IgD-negative memory B cell (primary cell): ENCODE measurements around the gene SLC23A1. TPM values are rescaled to one million over a fixed set of nuclear protein-coding genes. Genes with fewer than 3 reads are reported as not detected.
"Not testable (repeated sequence)": the region's sequence is repeated elsewhere in the genome, so short reads cannot be mapped to it uniquely, and the experiment has no call there.

Experiments used
- H3K27ac Mint-ChIP-seq, 3 donors: one replicate each; pipeline ENCODE4 v1.8.0; 2020 to 2022; ENCODE audit warnings: mild to moderate bottlenecking in 3 of 3, mixed read lengths in 3 of 3, moderate library complexity in 1 of 3
- H3K27me3 Mint-ChIP-seq: one replicate; pipeline ENCODE4 v1.8.0; 2021; ENCODE audit warnings: mixed read lengths
- H3K36me3 Mint-ChIP-seq: one replicate; pipeline ENCODE4 v1.8.0; 2020; ENCODE audit warnings: mild to moderate bottlenecking, mixed read lengths
- H3K4me1 Mint-ChIP-seq, 3 donors: one replicate each; pipeline ENCODE4 v1.8.0; 2020 to 2022; ENCODE audit warnings: mixed read lengths in 3 of 3, mild to moderate bottlenecking in 1 of 3
- H3K4me3 Mint-ChIP-seq, 4 donors: one replicate each; pipeline ENCODE4 v1.8.0; 2020 to 2022; ENCODE audit warnings: mild to moderate bottlenecking in 4 of 4, mixed read lengths in 4 of 4, moderate library complexity in 3 of 4
- H3K9me3 Mint-ChIP-seq, 3 donors: one replicate each; pipeline ENCODE4 v1.8.0; 2020 to 2021; ENCODE audit warnings: mixed read lengths in 3 of 3, mild to moderate bottlenecking in 1 of 3
- polyA plus RNA-seq: library from polyadenylated mRNA; unstranded; fragments of 300-500 nt; fragmentation: Illumina TruSeq; gene quantifications from one replicate; pipeline ENCODE4 v1.2.3, GENCODE V29; 2021

Gene SLC23A1
- polyA plus RNA-seq, 1 donor from 2014 or later: not detected

DNA sequence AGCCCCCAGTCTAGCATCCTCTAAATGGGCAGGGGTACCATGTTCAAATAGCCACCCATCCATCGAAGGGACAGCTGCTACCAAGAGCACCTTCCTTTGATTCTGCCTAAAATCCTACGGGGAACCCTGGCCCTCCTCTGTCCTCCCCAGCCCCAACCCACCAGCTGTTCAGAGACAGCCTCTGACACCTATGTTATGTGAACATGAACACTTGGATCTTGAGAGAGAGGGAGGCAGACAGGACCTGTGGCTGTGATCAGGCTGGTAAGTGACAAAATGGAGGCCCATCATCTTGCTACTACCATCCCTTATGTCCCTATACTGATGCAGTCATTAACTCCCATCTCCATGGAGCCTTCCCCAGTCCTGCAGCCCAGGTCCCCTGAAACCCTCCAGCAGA, 8.2 kb downstream of the SLC23A1 start:
- Mint-ChIP-seq H3K27me3 (no peaks in the 10 kb centered on the region), H3K4me3 (no peak overlapping the region), H3K36me3 (peaks cover 5% of the 10 kb centered on the region), H3K9me3 (no peaks in the 10 kb centered on the region), H3K27ac (no peak overlapping the region), H3K4me1 (peaks cover 2 to 5% (median 4%) of the 10 kb centered on the region in 3 donors)

DNA sequence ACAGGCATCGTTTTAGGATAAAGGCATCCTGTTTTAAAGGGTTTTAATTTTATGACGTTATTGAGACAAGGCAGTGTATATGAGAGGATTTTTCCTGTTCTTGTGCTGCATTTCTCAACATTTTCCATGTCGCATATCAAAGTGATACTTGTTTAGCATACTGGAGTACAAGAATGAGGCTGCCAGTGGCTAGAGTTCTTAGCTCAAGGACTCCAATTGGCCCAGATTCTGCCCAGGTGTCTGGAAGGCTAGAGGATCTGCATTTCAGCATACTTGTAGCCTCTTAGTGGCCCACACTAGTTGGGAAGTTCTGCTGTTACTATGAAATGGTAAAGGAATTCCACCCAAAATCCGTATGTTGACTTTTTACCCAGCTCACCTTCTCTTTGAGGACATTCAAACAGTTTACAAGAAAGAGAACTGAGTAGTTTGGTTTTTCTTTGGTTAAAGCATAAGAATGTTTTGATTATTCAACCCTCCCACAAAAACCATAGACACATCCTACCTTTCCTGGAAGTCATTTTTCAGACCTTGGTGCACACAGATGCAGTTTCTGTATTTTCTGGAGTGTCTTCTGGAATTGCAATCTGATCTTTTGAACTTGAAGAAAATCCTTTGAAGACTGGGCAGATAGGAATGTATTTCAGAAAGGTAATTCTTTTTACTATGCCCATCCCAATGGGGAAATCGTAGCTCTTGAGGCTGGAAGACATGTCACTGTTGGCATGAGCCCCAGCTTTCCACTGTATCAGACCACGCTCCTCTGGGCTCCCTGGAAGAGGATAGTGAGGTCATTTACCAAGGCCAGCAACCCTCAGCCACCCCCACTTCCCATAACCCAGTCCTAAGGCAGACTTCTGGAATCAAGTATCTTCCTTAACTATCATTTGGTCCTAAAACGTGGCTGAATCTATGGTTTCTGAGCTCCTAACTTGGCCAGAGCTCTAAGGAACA, 11.3 kb downstream of the SLC23A1 start:
- Mint-ChIP-seq H3K27ac (no peak overlapping the region), H3K36me3 (peaks cover 6% of the 10 kb centered on the region), H3K9me3 (no peaks in the 10 kb centered on the region), H3K4me3 (no peak overlapping the region), H3K27me3 (no peaks in the 10 kb centered on the region), H3K4me1 (peaks cover 0 to 3% (median 1%) of the 10 kb centered on the region in 3 donors)

DNA sequence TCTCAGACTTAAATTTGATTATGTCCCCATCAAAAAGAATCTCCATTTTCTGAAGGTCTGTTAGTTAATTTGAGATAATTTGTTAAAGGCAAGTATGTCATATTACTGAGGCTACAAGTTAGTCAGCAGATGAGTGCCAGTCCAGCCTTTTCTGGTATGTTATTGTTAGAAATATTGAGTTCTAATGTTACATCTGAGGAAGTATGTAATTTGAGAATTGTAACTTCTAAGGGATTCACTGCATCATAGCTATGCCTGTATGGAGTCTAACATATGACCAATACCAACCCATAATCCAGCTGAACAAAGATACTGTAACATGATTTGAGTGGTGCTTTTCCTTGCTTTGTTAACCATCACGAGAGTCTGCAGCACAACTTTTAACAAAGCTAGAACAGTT, 13.9 kb downstream of the SLC23A1 start:
- Mint-ChIP-seq H3K27ac (no peak overlapping the region), H3K9me3 (no peaks in the 10 kb centered on the region), H3K4me1 (peaks cover 0 to 3% (median 1%) of the 10 kb centered on the region in 3 donors), H3K4me3 (no peak overlapping the region), H3K36me3 (peaks cover 6% of the 10 kb centered on the region), H3K27me3 (no peaks in the 10 kb centered on the region)

DNA sequence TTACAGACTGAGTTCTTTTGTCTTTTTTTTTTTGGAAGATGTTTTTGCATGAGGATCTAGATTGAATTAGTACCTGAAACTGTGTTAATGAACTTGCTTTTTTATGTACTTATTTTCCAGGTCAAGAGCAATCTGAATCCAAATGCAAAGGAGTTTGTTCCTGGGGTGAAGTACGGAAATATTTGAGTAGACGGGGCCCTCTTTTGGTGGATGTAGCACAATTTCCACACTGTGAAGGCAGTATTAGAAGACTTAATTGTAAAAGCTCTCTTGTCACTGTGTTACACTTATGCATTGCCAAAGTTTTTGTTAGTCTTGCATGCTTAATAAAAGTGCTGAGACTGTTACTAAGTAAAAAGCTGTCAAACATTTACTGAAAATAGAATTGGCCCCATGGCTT, 14.5 kb downstream of the SLC23A1 start:
- Mint-ChIP-seq H3K4me1 (peaks cover 0 to 6% (median 1%) of the 10 kb centered on the region in 3 donors), H3K27me3 (no peaks in the 10 kb centered on the region), H3K27ac (peak overlapping the region in 1 of 3 donors; percentile 55), H3K4me3 (no peak overlapping the region), H3K36me3 (peaks cover 6% of the 10 kb centered on the region), H3K9me3 (no peaks in the 10 kb centered on the region)

DNA sequence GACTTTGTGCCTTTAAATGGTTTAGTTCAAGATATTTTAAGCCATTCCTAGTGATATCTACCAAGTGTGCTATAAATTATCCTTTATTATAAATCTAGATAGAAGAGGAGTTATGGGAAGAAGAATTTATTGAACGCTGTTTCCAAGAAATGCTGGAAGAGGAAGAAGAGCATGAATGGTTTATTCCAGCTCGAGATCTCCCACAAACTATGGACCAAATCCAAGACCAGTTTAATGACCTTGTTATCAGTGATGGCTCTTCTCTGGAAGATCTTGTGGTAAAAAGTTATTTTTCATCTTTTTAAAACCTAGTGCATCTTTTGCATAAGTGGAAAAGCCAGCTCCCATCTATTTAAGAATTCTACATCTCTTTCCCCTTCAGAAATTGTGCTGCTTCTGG, 18.6 kb downstream of the SLC23A1 start:
- H3K27ac Mint-ChIP-seq: peak overlapping the region in 1 of 3 donors; percentile 41
- H3K4me3 Mint-ChIP-seq: no peak overlapping the region
- no peaks in the 10 kb centered on the region for H3K9me3 Mint-ChIP-seq
- H3K27me3 Mint-ChIP-seq: no peaks in the 10 kb centered on the region
- H3K36me3 Mint-ChIP-seq: peaks cover 2% of the 10 kb centered on the region
- peaks cover 4 to 7% (median 4%) of the 10 kb centered on the region in 3 donors for H3K4me1 Mint-ChIP-seq

DNA sequence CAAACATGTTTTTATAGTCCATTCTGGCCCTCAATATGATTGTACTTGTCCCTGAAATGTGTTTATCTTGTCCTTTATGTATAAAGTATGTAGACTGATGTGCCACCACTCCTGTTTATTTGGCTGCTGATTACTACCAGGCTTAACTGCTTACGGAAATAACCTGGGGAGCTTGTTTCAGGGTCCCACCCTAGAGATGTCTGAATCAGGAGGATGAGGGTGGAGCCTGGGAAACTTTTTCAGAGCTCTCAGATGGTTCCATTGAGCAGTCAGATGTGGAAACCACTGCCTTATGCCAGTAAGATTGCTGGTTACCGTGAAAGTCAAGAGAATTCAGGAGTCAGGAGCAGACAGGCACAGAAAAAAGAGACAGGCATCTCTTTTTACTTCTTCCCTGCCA, 19.2 kb downstream of the SLC23A1 start:
- Mint-ChIP-seq H3K27ac (peak overlapping the region in 1 of 3 donors; percentile 80), H3K9me3 (no peaks in the 10 kb centered on the region)

DNA sequence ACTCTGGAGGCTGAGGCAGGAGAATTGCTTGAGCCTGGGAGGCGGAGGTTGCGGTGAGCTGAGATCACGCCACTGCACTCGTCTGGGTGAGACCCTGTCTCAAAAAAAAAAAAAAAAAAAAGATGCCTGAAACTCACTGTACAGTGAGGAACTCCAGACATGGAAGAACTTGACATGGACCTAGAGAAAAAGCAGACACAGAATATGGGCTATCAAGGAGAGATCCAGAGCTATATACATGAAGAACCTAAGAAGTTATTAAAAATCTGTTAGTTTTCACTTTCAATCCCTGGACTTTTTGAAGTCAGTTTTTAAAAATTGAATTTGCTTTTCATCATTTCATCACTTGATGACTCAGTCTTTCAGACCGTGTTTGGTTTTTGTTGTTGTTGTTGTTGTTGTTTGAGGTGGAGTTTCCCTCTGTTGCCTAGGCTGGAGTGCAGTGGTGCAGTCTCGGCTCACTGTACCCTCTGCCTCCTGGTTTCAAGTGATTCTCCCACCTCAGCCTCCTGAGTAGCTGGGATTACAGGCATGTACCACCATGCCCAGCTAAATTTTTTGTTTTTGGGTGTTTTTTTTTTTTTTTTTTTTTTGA, 21.2 kb downstream of the SLC23A1 start:
- no peaks in the 10 kb centered on the region for H3K27me3 Mint-ChIP-seq
- H3K27ac Mint-ChIP-seq: peak overlapping the region in 1 of 3 donors; percentile 53
- peaks cover 9 to 14% (median 12%) of the 10 kb centered on the region in 3 donors for H3K4me1 Mint-ChIP-seq
- no peak overlapping the region for H3K4me3 Mint-ChIP-seq
- no peaks in the 10 kb centered on the region for H3K9me3 Mint-ChIP-seq
- H3K36me3 Mint-ChIP-seq: peaks cover 2% of the 10 kb centered on the region

More for the DNA sequence above, 19.2 kb downstream of the SLC23A1 start:
- no peaks in the 10 kb centered on the region for H3K27me3 Mint-ChIP-seq
- no peak overlapping the region for H3K4me3 Mint-ChIP-seq
- H3K4me1 Mint-ChIP-seq: peaks cover 4 to 7% (median 4%) of the 10 kb centered on the region in 3 donors
- H3K36me3 Mint-ChIP-seq: peaks cover 2% of the 10 kb centered on the region

DNA sequence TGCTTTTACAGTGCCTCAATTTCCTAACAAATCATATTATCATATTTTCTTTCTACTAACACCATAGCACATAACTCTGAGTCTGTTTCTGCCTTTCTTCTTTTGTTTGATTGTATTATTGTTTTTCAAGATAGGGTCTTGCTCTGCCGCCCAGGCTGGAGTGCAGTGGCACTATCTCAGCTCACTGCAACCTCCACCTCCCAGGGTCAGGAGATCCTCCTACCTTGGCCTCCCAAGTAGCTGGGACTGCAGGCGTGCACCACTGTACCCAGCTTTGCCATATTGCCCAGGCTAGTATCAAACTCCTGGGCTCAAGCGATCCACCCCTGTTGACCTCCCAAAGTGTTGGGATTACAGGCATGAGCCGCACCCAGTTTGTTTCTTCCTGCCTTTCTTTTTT, 22.7 kb downstream of the SLC23A1 start:
- no peaks in the 10 kb centered on the region for H3K9me3 Mint-ChIP-seq
- H3K4me3 Mint-ChIP-seq: peak overlapping the region in 1 of 4 donors; percentile 6
- peaks cover 2% of the 10 kb centered on the region for H3K36me3 Mint-ChIP-seq
- no peak overlapping the region for H3K27ac Mint-ChIP-seq
- H3K27me3 Mint-ChIP-seq: no peaks in the 10 kb centered on the region
- H3K4me1 Mint-ChIP-seq: peaks cover 10 to 15% (median 14%) of the 10 kb centered on the region in 3 donors

DNA sequence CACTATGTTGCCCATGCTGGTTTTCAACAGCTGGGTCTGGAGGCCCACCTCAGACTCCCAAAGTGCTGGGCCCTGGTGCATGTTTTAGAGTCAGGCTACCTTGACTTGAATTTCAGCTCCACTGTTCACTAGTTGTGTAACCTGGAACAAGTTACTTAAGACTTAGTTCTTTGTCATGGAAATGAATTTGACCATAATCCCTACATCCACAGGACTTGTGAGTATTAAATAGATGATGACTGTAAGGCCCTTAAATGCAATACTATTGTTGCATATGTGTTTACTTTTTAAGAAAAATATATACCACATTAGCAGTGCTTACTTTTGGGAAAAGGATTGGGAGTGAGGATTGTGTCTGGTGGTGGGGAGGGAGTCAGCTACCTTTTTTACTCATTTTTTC, 25.0 kb downstream of the SLC23A1 start:
- Mint-ChIP-seq H3K4me1 (peaks cover 12 to 22% (median 21%) of the 10 kb centered on the region in 3 donors), H3K9me3 (no peaks in the 10 kb centered on the region), H3K27me3 (no peaks in the 10 kb centered on the region), H3K4me3 (peak overlapping the region in 1 of 4 donors; percentile 29), H3K27ac (peak overlapping the region in 1 of 3 donors; percentile 57), H3K36me3 (peaks cover 5% of the 10 kb centered on the region)

DNA sequence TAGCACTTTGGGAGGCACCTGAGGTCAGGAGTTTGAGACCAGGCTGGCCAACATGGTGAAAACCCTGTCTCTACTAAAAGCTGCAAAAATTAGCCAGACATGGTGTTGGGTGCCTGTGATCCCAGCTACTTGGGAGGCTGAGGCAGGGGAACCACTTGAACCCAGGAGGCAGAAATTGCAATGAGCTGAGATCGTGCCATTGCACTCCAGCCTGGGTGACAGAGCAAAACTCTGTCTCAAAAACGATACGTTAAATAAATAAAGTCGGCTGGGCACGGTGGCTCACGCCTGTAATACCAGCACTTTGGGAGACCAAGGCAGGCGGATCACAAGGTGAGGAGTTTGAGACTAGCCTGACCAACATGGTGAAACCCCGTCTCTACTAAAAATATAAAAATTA, 27.2 kb downstream of the SLC23A1 start:
- not testable (repeated sequence) for H3K36me3 Mint-ChIP-seq, H3K27me3 Mint-ChIP-seq, H3K4me3 Mint-ChIP-seq, H3K27ac Mint-ChIP-seq, H3K9me3 Mint-ChIP-seq
- H3K4me1 Mint-ChIP-seq: peaks cover 20 to 28% (median 21%) of the 10 kb centered on the region in 3 donors

DNA sequence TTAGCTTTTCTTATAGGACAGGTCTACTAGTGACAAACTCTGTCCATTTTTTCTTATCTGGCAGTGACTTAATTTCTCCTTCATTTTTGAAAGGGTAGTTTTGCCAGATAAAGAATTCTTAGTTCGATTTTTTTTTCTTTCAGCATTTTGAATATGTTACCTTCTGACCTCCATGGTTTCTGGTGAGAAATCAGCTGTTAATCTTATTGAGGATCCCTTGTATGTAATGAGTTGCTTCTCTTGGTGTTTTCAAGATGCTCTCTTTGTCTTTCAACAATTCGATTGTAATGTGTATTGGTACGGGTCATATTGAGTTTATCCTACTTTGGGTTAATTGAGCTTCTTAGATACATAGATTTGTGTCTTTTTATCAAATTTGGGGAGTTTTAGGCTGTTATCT, 28.9 kb downstream of the SLC23A1 start:
- Mint-ChIP-seq H3K27me3 (no peaks in the 10 kb centered on the region), H3K27ac (no peak overlapping the region), H3K9me3 (no peaks in the 10 kb centered on the region), H3K4me3 (no peak overlapping the region), H3K4me1 (peaks cover 20 to 28% (median 21%) of the 10 kb centered on the region in 3 donors), H3K36me3 (peaks cover 9% of the 10 kb centered on the region)

DNA sequence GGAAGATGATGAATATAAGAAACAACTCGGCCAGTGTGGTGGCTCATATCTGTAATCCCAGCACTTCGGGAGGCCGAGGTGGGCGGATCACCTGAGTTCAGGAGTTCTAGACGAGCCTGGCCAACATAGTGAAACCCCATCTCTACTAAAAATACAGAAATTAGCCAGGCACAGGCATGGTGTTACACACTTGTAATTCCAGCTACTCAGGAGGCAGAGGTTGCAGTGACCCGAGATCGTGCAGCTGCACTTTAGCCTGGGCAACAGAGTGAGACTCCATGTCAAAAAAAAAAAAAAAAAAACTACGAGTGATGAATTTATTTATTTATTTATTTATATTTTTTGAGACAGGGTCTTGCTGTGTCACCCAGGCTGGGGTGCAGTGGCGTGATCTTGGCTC, 35.2 kb downstream of the SLC23A1 start:
- Mint-ChIP-seq H3K4me1 (peaks cover 19 to 42% (median 32%) of the 10 kb centered on the region in 3 donors), H3K4me3 (peak overlapping the region in 1 of 4 donors; percentile 41)
- H3K9me3 Mint-ChIP-seq, H3K27ac Mint-ChIP-seq, H3K36me3 Mint-ChIP-seq, H3K27me3 Mint-ChIP-seq: not testable (repeated sequence)

DNA sequence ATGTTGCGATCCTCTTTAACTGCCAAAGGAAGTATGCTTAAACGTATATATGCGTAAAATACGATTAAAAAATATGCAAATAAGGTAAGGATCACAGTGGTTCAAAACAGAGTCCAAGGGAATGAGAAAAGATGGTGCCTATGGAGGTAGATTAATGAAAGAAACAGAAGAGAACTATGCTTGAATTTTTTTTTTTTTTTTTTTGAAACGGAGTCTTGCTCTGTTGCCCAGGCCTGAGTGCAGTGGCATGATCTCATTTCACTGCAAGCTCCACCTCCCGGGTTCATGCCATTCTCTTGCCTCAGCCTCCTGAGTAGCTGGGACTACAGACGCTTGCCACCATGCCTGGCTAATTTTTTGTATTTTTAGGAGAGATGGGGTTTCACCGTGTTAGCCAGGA, 37.7 kb downstream of the SLC23A1 start:
- not testable (repeated sequence) for H3K9me3 Mint-ChIP-seq, H3K27me3 Mint-ChIP-seq, H3K36me3 Mint-ChIP-seq
- peak overlapping the region in 3 of 4 donors; percentile 12 to 68 (median 24) for H3K4me3 Mint-ChIP-seq
- peak overlapping the region in 1 of 3 donors; percentile 63 for H3K27ac Mint-ChIP-seq
- peaks cover 31 to 44% (median 36%) of the 10 kb centered on the region in 3 donors for H3K4me1 Mint-ChIP-seq

DNA sequence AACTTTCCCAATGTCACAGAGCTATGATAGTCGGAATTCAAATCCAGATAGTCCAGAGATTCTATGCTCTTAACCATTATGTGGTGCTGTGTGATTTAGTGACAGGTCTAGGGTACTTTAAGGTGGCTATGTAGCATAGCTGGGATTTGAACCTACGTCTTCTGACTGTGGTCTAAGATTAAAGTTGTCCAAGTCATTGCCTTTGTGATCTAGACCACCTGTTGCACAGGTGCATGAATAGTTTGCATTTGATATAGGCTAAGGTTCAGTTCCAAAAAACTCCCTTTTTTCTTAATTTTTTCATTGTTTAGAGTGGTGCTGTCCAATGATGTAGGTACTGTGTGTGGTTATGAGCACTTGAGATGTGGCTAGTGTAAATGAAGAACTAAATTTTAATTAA, 38.9 kb downstream of the SLC23A1 start:
- peaks cover 0 to 2% (median 0%) of the 10 kb centered on the region in 3 donors for H3K9me3 Mint-ChIP-seq
- H3K27me3 Mint-ChIP-seq: no peaks in the 10 kb centered on the region
- peak overlapping the region; percentile 5 to 78 (median 40) for H3K4me3 Mint-ChIP-seq
- H3K4me1 Mint-ChIP-seq: peaks cover 32 to 45% (median 36%) of the 10 kb centered on the region in 3 donors
- H3K27ac Mint-ChIP-seq: peak overlapping the region in 2 of 3 donors; percentile 40 to 58
- H3K36me3 Mint-ChIP-seq: peaks cover 6% of the 10 kb centered on the region

DNA sequence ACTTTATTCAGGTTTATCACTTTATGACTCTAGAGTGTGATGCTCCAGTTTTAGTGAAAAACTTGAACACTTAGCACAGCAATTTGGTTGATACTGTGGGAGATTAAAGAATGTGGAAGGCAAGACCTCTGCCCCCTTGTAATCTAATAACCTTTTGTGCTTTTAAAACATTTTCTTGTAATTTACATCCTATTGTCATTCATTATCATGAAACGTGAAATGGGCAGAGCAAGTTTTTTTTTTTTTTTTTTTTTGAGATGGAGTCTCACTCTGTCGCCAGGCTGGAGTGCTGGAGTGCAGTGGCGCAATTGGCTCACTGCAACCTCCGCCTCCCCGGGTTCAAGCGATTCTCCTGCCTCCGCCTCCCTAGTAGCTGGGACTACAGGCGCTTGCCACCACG, 39.6 kb downstream of the SLC23A1 start:
- Mint-ChIP-seq H3K4me3 (peak overlapping the region; percentile 91 to 99 (median 98)), H3K4me1 (peaks cover 35 to 41% (median 37%) of the 10 kb centered on the region in 3 donors), H3K9me3 (peaks cover 0 to 2% (median 0%) of the 10 kb centered on the region in 3 donors), H3K36me3 (peaks cover 6% of the 10 kb centered on the region), H3K27ac (peak overlapping the region in 2 of 3 donors; percentile 99), H3K27me3 (no peaks in the 10 kb centered on the region)
